Stimulated activated CD8-positive, alpha-beta memory T cell treated with anti-CD3 and anti-CD28 coated beads, Interleukin-7, amount 100 ng/mL, for 1 hour (primary cell): Measurements from ENCODE around the gene PCSK4.
"Not testable (repeated sequence)": the region's sequence is repeated elsewhere in the genome, so short reads cannot be mapped to it uniquely, and the experiment has no call there.

Experiments
- DNase-seq, 2 donors: peaks; one replicate each; pipeline ENCODE4 v3.0.0-alpha.2; 2020; ENCODE audit warnings: low read depth in 2 of 2

The PCSK4 gene

GRCh38 chr19:1522061-1522460 lies 31.9 kb upstream of the PCSK4 start:
- DNase-seq = no peak

DNA sequence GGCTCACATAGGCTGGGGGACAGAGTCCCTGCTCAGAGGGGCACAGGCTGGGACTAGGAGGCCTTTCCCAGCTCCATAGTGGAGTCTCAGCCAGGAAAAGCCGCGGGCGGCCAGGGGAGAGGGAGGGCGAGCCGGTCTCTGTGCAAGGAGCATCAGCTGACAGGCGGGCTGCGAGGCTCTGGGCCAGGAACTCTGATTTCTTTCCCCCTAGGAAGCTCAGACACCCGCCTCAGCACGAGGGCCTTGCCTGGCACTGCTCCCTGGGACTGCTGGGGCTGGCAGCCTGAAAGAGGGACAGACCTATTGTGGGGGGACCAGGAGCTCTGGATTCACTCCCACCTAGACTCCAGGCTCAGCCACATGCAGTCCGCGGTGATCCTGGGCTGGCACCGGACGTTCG lies 31.5 kb upstream of the PCSK4 start:
- no peak for DNase-seq

DNA sequence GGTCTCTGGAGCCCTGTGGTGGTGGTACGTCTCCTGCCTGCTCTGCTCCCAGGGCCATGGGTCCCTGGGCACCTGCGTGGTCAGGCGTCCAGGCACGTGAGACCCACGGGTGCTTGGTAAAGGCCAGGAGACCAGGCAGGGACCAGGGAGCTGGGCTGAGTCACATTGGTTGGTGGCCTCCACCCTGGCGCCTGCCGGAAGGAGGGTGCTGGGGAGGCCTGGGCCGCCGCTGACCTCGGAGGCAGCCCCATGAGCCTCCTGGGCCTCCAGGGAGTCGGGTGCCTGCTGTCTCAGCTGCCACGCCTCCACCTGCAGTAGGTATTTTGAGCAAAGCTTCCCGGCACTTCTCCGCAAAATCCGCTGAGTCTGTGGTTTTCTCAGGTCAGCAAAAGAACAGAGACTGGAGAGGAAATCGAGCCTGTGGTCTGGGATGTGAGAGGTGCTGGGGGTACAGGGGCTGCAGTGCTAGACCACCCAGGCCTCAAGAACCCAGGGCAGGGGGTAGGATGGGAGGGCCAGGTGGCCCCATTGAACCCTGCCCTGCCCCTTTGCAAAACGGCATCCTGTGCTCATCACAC lies 30.1 kb upstream of the PCSK4 start:
- no peak for DNase-seq

DNA sequence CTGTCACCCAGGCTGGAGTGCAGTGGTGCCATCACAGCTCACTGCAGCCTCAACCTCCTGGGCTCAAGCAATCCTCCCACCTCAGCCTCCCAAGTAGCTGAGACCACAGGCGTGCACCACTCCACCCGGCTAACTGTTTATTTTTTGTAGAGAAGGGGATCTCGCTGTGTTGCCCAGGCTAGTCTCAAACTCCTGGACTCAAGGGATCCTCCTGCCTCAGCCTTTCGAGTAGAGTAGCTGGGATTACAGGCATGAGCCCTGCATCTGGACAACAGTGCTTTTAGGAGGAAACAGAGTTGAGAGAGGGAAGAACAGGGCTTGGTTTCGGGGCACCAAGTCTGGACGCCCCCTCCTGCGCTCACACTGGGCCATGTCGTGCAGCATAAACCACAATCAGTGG lies 29.7 kb upstream of the PCSK4 start:
- not testable (repeated sequence) for DNase-seq

DNA sequence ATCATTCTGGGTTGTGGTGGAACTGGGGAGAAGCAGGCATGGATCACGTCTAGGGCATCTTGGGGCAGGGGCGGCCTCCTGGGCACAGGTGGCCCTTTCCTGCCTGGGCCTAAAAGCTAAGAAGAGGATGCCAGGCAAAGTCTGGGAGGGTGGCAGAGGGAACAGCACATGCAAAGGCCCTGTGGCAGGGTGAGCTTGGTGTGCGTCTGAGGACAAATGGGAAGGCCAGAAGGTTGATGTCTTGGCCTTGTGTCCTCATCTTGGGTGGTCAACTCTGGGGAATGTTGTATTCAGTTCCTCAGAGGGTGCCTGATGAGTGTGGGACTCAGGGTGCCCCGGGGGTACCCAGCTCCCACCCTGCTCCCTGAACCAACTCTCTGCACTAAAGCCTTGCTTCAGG lies 28.3 kb upstream of the PCSK4 start:
- DNase-seq = no peak

- no peak for DNase-seq
Measured at GRCh38 chr19:1516395-1516753, 26.2 kb upstream of the PCSK4 start.

- no peak for DNase-seq
Measured at GRCh38 chr19:1514986-1515721, 25.0 kb upstream of the PCSK4 start.

GRCh38 chr19:1514295-1514661 lies 24.1 kb upstream of the PCSK4 start:
- no peak for DNase-seq

GRCh38 chr19:1513499-1514294 lies 23.5 kb upstream of the PCSK4 start:
- peak; percentile 19 to 48 for DNase-seq

DNA sequence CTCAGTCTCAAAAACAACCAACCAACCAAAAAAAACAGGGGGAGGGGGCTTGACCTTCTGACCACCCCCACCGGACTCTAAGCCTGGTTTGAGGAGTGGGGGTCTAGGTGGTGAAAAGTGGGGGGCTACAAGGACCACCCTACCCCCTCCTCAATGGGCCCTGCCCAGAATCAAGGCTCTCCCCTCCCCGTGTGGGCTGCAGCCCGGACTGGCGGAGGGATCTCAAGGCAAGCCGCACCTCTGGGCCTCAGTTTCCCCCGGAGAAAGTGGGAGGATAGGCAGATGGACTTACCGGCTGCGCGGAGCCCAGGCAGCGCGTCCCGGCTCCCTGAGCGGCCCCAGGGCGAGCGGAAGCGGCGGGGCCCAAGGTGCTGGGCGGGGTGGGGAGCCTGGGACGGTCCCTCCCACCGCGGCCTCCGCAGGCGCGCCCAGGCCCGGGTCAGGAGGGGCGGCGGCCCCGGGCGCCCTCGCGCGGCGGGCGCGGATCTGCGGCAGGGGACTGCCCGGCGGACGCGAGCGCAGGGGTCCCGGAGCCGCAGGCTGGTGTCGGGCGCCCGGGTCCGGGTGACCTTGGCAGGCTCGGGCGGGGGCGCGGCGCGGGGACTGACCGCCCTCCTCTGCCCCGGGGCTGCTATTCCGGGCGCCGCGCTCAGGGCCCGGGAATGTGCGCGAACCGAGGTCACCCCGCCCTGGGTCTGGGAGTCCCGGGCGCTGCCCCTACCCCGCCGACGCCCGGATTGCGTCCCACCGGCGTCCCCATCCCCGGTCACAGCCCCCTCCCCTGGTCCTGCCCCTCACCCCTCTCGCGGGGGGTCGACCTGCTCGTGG lies 22.7 kb upstream of the PCSK4 start, which contains the start of gene ADAMTSL5:
Gene ADAMTSL5 (minus strand): TSS at position 349 of the 828 bp plus-strand sequence. CDS start 2,076 bp downstream, outside the sequence.
- peak; percentile 22 to 27 for DNase-seq

DNA sequence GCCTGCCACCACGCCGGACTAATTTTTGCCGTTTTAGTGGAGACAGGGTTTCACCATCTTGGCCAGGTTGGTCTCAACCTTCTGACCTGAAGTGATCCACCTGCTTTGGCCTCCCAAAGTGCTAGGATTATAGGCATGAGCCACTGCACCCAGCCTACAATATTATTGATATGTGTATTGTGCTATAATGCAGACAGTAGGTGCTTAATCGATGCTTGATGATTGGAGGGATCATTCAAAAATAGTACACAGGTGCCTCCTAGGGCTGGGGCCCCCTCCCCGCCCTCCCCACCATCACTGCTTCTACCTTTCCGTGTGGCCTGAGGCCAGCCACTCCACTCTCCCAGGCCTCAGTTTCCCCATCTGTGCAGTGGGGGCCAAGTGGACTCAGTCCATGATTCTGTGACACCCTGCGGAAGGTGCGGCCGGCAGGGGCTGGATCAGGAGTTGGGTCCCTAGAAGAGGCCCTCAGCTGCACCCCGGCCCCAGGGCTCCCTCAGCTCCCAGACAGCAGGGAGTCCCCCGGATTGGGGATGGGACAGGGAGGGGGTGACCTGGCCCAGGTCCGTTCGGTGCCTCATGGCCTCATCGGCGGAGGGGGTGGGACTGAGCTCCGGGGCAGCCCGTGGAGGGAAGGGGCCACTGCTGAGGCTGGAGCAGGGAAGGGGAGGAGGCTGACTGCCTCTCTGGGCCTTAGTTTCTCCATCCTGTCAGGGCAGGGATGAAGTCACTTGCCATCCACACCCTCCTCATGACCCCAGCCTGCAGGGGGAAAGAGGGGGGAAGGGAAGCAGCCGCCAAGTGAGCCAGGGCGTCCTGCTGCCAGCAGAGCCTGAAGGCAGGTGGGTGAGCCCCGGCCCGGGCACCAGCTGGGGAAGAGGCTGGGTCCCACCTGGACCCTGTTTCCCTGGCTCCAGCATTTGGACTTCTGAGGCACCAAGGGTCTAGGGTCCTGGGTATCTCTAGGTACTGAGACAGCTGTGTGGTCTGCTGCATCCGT lies 21.5 kb upstream of the PCSK4 start:
- DNase-seq = no peak

DNA sequence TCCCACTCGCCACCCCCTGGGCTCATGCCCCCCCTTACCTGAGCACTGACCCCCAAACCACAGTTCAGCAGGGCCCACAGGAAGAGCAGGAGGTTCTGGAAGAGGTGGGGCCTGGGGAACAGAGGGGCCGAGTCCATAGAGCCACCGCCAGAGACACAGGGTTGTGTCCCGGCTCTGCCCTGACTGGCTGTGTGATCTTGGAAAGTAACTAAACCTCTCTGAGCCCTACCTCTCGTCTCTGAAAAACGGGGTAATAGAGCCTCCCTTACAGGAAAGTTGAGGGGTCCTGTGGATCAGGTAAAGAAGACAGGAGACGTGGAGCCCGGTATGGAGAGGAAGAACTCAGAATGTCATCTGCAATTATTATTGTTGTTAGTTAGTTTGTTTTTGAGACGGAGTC lies 20.7 kb upstream of the PCSK4 start:
- DNase-seq = no peak

GRCh38 chr19:1510442-1510806 lies 20.3 kb upstream of the PCSK4 start:
- DNase-seq = no peak

DNA sequence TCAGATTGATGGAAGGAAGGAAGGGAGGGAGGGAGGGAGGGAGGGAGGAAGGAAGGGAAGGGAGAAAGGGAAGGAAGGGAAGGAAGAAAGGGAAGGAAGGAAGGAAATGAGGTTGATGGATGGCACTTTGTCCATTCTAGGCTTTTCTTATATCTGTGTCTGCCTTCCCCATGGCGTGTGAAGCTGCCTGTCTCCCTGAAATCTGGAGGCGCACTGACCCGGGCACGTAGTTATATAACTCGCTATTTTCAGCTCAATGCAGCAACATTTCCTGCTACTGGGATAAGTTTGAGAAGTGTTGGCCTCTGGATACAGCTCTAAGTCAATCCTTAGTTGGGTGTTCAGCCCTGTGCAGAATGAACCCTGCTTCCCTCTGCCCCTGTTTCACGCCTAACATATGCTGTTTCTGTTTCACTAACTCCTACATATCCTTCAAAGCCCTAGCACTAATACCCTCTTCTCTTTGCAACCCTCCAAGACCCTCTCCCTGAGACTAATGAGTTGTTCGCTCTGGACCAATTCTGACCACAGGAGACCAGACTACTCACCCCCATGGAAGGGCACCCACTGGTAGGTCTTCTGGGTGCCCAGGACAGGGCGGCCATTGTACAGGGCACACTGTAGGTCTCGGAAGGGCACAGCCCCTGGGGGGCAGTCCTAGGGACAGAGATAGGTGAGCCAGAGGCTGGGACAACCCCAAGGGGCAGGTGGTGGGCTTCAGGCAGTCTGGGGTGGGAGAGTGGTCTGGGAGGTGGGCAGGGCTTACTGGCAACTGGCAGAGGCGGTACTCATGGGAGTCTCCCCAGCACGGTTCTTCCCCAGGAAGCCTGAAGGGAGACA lies 19.7 kb upstream of the PCSK4 start:
- DNase-seq = no peak

- no peak for DNase-seq
Measured at GRCh38 chr19:1508507-1508856, 18.3 kb upstream of the PCSK4 start.

DNA sequence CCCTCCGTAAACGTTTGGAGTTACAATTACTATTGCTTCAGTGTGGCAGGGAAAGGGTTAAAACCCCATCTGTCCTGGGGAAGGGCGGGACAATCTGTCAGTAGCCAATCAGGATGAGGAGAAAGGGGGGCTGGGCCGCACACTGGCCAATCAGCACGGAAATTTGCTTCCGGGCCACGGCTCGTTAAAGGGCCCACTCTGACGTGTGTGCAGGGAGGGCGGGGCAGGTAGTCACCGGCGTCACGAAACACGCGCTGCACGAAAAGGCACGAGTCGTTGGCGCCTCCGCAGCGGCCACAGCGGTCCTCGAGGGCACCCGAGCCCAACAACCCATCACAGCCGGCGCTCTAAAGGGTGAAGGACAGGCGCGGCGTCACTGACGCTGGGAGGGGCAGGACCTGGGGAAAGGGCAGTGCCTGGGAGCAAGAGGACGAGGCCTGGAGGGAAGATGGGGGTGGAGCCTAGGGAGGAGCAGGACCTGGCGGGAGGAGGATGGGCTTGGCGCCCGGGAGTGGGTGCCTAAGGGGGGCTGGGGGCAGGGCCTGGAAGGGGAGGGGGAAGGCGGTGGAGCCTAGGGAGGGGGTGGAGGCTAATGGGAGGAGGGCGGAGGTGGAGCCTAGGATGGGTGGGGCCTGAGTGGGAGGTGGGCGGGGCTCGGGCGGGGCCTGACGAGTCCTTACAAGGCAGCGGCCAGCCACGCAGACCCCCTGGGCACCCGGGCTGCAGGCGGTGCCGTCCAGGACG lies 17.8 kb upstream of the PCSK4 start:
- peak; percentile 71 to 76 for DNase-seq

- DNase-seq = no peak
Measured at GRCh38 chr19:1507192-1507660, 17.1 kb upstream of the PCSK4 start.

DNA sequence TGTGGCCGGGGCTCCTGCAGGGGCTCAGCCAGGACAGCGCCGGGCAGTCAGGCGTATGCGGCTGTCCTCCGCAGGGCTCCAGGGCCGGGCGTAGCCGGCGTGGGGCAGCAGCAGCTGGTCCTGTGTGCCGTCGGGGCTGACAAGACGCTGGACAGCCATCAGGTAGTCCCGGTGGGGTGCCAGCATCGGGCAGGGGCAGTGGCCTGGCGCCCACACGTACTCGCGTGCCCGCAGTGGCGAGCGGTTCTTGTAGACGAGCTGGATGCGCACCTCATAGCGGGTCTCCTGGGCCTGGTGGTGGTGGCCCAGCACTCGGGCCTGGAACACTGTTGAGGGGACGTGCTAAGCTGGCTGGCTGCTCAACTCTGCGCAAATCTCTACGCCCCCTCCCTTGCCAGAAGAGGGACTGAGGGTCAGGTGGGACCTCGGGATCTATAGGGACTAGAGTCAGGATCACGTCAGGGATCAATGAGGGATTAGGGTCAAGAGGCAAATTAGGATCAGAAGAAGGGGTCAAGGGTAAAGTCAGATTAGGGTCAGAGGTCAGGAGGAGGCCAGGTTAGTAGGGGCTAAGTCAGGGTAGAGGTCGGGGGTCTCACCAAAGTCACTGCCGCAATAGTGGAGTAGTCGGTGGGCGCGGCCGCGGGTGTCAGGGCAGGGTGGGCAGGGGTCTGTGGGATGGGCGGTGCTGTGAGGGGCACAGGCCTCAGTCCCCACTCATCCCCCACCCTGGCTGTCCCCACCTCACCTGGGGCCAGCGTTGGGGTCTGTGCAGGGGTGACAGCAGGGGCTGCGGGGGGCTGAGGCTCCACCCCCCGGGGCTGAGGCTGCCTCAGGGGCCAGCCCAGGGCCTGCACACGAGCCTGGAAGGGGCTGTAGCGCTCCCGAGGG lies 16.1 kb upstream of the PCSK4 start:
- no peak for DNase-seq
